HG03196 (cell line): ENCODE measurements around the gene GRM3.

Source experiments
- ATAC-seq: cut with Tn5 transposase; IDR thresholded peaks from one replicate; pipeline ENCODE4 v1.9.1; 2021; ENCODE audit not compliant: unreplicated experiment

The GRM3 gene

DNA sequence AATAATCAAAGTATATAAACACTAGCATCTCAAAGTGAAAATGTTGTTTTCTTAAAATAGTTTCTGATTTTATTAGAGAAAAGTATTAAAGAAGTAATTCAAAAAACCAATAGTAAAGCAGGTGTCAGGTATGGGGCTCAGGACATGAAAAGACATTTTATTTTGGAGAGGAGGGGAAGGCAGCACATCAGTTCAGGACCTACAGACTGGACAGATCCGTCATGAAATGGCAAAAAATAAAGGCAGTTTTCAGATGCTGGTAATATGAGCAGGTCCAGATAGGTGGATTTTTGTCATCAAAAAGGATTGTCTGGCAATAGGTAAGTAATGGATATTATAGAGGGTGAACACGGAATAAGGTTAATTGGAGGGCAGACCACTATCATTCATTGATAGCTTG lies 49.0 kb downstream of the GRM3 start:
- no peak for ATAC-seq

DNA sequence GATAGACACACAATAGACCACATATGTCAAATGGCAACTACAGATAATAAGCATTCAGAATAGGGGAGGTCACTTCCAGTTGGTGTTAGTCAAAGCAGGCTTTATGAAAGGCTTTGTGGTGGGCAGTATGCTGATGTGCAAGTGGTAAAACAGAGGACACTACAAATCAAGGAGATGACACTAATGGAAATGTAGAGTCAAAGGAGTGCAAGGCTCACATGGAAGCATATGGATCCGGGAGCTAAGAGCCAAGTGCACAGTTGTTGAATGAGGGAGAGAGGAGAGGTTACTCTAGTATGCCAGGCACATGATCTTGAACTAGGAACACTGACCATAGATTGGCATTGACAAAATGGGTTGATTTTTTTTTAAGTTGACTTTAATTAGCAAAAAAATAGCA lies 62.7 kb downstream of the GRM3 start:
- no peak for ATAC-seq

DNA sequence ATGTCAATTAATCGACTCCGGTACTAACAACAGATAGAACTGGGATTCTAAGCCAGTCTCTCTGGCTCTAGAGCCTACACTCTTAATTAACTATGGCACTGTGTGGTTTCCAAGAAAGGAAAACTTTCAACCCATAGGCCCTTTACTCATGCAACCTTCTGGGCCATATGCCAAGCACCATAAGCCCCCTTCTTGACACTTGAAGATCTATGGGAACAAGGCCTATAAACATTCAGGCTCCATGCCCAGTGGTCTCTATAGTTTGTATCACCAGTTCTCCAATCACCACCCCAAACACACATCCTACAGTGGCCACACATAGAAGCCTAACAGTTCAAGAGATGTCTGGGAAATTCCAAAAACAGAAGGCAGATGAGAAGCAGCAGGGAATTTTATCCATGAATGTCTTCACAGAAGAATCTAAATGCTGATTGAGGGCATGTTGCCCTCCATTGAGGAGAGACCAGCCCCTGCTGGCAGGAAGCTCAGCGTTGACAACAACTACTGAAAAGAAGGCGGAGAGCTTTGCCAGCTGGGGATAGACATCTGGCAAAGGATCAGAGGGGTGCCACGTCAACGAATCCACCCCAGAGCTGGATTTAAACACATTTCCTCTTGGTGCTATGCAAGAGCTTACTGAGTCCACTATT lies 64.4 kb downstream of the GRM3 start:
- ATAC-seq, result no peak

DNA sequence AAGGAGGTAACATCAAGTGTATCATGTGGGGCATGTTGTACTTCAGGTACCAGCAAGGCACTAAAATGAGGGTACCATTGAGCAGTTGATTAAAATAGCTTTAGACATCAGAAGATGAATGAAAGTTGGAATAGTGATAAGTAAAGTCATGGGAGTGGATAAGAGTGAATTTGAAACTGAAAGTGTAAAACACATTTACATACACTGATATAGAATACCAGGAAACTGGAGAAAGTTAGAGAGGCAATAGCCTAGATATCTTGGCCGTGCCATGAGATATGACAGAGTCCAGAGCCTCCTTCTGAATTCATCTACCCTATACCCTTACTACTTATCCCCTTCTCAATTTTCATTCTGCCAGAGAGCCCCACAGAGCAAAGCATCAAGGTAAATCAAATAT lies 76.6 kb downstream of the GRM3 start:
- ATAC-seq, result no peak

DNA sequence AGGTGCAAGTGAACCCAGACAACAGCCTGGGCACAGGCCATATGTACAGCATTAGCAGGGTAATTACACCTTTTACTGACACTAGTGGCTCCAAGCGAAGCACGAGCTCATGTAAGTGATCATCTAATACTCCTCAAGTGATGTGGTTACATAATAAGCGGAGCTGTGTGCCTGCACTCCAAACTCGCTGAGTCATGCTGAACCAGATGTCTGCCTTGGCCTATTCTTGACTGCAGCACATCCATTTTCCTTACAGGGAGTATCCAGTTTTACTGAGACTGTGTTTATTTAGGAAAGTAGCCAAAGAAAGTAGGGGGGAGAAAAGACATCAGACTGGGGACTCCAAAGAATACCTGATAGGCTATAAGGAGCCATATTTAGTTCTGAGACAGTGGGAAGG lies 90.1 kb downstream of the GRM3 start:
- ATAC-seq, result no peak

DNA sequence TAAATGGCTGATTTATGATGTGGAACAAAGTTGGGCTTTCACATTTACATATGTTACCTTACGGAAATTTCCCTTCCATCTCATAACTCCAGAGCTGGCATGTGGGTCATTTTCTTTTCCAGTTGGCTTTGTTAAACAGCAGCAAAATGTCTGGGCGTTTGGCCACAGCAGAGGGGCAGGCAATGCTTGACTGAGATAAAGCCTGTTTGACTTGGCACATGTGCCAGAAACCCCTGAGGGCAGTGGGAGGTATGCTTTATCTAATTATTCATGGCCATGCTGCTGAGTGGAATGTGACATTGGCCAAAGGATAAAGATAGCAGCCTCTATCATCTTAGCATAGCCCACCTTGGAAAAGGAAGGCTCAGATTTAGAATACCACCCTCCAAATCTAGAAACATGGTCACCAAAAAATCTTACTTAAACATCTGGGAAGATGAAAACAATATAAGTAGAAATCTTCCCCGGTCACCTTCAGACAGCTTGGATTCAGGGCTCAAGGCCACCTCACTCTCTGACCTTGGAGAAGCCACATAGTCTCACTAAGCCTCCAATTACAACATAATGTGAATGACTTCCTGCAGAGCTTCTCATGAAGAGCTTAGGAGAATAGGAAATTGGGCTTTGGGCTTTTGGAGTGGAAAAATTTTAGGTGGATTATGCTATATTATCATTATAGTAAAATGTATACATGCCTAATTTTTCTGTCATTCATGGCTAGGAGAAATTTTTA lies 101.5 kb downstream of the GRM3 start:
- ATAC-seq, result no peak

DNA sequence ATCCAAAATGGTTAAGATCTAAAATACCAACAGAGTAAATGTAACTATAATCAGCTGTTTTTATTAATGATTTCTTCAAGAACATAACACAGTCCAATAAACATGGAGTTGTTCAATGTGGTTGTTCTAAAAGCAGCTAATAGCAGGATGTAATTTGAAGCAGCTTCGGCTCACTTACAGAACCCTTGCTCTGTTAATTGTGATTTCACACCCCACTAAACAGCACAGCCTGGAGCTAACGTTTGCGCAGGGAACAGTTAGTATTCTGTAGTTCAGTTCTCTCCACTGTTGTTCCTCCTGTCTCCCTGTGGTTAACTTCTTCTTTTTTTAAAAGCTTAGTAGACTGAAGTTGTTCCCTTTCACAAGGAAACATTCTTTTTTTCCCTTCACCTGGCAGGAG lies 104.0 kb downstream of the GRM3 start:
- no peak for ATAC-seq

DNA sequence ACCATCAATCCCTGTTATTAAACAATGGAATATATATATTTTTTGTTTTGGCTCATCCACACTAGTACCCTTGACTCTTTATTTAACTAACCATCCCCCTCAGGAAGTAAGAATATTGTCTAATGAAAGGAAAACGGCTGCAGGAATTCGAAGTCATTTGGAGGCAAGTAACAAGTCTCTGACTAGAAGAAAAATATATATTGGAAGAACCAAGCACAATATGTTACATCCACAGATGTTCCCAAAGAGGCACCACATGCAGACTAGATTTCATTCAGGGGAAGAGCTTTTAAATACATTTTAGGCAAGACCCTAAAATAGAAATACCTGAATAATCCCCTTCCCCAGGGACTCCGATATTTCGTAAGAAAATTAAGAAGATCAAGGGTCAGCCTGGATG lies 104.5 kb downstream of the GRM3 start:
- ATAC-seq, result no peak

DNA sequence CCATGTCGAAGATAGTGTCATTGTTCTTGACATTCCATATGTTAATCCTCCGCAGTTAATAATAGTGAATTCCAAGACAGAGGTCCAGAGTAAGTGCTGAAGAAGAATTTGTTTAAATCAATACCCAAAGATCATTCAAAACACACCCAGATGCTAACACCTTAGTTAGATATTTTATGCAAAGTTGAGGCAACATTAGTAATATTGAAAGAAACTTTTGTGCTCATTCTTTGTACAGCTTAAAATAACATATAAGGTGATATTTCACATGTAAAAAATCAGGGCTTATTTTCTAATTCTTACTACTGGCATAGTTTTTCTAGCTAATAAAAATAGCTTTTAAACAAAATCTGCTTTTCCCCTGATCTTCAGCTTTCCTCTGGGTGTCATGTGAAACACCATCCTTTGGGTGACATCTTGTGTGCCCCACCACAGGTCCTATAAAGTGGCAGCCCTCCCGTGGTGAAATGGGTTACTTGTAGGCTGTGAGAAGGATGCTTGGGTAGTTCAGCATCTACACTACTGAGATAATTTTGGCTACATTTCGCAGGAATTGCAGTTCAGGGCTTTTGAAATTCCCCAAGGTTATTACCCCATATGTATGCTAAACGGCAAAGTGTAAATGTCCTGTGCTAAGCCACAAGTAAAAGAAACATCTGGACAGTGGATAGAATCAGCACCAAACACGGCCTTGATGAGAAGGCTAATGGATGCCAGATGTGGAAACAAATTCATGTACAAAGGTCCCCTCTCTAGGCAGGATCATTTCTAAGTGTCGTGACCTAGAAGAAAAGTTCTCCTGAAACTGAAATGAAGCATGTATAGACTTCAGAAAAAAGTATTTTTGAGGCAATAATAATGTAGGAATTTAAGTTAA lies 105.4 kb downstream of the GRM3 start:
- no peak for ATAC-seq

DNA sequence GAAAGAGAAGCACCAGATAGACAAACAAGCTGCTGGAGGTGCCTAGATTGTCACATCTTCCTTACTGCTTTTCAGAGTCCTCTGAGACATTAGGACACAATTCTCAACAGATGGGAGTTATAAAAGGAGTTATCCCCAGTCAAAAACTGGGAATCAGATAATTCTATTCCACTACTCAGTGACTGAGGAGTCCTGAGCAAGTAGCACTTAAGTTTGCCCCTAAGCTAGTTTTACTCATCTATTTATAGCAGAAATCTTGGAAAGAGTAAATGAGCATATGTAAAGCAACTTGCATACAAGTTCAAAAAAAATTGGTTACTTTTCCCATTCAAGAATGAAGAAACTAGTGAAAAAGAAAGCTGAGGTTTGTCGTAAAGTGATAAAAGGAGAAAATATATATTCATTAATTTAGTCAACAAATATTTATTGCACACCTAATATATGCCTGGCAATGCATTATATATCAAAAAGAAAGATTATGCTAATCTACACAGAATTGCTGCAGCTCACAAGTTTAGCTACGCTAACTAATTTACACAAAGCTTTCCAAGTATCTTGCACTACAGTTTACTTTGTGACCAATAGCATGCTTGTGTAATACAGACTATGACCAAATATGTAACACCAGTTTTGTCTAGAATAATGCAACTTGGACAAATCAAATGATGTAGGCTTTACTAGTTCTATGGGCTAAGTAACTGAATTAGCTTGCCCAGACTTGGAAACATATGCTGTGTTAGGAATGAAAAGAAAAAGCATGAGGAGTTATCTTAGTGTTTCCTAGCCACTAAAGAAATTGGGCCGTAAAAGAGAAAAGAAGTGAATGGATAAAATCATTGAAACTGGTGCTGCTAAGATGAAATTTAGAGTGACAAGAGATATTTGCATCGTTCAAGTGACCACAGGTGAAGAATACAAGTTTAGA lies 106.3 kb downstream of the GRM3 start:
- ATAC-seq, result no peak

DNA sequence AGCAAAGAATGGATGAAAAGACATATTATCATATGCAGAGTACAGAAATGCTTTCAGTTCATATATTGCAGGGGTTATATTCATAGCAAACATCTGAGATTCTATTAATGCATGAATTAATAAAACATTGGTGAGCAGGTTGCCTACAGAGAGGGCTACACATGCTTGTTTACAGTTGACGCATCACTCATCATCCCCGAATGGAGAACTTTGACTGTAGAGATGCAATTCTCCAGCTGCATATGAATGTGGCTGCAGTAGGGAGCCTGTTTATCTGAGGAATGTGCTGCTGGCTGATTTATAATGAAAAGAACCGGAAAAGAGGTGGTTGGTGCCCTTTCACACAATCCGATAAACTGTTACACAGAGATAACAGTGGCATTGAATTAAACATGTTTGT lies 116.5 kb downstream of the GRM3 start:
- no peak for ATAC-seq

DNA sequence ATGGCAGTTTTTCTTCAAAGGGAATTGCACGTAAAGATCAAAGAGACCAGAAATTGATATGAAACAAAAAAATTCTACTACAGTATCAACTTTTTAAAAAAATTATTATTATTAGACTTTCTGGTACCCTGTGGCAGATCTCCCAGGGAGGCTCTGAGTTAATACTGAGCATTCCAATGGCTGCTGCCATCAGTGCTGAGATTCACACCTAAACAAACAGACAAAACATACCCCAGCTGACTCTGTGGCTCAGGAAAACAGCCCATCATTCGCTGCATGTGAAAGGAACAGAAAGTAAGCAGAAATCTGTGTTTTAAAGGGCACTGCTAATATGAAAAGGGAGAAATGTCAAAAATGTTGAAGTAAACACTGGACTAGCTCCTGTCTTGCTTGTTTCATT lies 118.4 kb downstream of the GRM3 start:
- no peak for ATAC-seq

DNA sequence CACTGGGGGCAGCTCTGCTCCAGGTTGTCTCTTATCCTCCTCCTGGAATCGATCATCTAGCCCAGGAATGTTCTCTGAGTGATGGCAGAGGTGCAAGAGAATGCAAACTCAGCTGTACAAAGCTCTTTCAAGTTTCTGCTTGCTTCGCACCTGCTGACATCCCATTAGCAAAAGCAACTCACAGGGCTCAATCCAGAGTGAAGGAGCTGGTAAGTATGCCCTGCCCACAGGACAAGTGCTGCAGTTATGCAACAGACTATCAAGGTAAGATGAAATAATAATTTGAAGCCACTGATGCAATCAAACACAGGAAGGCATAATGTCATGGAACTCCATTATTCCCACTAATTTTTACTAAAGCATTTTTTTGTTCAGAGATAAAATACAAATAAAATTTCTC lies 122.2 kb downstream of the GRM3 start:
- ATAC-seq, result no peak

DNA sequence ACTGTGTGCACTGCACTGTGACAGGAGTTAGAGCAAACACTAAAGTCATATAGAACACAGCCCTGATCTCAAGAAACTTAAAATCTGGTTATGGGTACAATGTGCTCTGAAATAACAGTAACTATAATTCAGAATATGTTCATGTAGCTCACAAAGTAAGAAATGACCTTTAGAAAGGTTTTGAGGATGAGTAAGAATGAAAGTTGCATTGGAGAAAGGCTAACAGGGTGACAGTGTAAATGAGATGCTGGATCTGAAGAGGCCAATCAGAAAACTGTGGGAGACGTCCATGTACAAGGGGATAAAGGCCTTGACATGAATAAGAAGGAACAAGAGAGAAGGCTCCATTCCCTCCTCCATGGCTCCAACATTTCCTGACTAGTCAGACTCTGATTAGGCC lies 124.7 kb downstream of the GRM3 start:
- ATAC-seq, result no peak

DNA sequence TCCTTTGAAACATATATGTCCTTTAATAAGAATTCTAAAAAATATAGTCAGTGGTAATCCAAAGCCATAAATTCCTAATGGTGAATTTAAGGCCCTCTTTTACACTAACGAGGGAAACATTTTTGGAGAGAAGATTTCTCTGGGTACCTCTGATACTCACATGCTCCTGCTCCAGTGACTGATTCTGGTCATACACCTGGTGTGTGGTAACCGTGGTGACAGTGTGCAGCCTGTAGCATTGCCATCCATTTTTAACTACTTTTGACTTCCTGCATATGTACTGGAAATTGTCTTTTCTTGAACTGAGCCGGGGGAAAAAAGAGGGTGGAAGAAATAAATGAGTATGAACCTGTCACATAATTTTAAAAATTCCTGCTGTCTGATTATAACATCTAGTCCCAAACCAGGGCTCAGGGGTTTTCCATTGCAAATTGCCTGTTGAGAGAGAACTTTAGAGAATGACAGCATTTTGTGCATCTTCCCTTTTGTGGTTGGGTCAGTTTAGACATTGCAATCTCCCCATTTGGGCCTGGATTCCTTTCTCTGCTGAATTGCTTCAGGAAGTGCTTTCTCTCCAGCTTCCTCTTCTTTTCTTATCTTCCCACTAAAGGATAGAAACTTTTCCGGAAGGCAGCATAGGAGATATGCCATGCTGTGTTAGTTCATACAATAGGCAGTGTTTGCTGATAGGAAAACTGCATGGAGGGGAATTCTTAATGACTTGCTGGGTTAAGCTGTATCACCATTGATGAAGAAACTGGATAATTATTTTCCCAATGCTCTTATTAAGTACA lies 125.5 kb downstream of the GRM3 start:
- no peak for ATAC-seq

DNA sequence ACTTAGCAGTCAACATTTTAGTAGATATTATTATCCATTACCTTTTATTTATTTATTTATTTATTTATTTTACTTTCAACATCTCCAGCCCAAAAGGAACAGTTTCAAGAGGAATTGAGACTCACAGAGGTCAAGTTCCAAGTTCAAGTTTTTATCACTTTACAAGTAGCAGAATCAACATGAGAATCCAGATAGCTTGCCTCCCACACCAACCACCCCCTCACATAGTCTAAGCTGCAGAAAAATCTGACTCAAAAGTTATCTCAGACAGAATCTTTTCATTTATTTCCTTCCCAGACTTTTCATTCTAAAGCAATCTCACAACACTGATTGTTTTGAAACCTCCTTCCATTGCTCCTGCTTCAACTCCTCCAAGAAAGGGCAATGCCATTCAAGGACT lies 129.6 kb downstream of the GRM3 start:
- no peak for ATAC-seq

DNA sequence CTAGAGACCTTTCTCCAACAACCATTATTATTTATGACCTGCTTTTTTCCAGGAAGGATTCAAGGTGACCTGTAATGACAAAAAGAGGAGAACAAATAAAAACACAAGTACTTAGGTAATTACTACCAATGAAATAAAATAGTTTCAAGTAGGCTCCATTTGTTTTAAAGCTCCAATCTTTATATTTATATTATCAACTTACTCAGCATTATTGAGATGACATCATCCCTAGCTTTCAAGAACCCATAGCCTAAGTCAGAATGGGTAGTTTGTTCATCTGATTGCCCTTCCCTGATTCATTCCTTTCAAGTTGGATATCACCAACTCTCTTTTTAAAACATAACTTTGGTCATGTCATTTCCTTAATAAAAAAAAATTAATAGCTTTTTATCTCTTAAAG lies 131.5 kb downstream of the GRM3 start:
- no peak for ATAC-seq

DNA sequence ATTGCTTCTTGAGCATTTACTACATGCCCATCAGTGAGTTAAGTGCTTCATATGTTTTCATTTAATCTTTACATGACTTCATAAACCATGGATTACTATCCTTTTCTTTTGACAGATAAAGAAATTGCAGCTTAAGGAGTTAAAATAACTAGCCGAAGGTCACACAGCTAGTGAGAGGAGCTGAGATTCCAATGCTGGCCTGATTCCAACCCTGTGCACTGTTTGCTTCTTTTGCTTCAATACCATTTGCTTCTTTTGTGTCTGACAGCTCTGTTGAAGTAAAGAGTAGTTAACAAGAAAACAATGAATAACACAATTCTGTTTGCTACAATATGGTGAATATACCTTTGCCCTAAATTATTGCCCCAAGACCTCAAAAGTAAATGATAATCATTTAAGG lies 132.4 kb downstream of the GRM3 start:
- ATAC-seq, result no peak

DNA sequence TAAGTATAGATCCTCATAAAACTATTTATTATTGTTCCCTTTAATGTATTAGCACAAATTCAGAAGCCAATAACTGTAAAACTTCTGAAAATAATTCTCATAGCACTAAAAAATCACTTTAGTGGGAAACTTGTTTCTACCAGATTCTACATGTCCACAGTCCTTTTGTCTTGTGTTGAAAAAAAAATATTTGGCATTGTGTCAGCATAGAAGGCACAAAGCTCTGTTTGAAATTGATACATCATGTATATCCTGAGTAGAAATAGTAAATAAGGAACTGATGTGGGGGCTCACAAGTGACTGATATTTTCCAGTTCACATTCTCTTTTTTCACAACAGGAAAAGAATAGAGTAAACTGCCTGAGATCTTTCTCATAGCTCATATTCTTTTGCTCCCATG lies 134.6 kb downstream of the GRM3 start:
- ATAC-seq, result no peak

DNA sequence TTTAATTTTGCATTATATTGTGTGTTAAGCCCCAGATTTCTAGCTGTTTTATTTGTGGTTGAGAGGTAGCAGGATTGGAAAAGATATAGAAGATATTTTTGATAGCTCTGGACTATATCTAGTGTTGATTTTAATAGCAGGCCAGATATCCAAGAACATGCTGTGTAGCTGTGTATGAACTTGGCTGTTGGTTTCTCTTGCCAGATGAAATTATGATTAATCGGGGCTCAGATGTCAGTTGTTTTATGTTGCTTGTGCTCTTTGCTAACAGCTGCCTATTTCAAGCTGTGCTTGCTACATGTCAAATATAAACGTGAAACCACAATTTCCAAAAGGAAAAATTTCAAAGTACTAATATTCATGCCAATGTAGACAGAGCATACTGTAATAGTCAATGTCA lies 141.1 kb downstream of the GRM3 start:
- no peak for ATAC-seq
